DMS79 (cell line): Measurements from ENCODE around the gene FOXA1.
A peak's percentile ranks its signal among the peaks of the same experiment; 100 is the strongest.
"Not testable (repeated sequence)": the region's sequence is repeated elsewhere in the genome, so short reads cannot be mapped to it uniquely, and the experiment has no call there.

Experiments used
- DNase-seq: peaks from one replicate; lab custom pipeline; 2025; lab: John Stamatoyannopoulos, UW

The FOXA1 gene

DNA sequence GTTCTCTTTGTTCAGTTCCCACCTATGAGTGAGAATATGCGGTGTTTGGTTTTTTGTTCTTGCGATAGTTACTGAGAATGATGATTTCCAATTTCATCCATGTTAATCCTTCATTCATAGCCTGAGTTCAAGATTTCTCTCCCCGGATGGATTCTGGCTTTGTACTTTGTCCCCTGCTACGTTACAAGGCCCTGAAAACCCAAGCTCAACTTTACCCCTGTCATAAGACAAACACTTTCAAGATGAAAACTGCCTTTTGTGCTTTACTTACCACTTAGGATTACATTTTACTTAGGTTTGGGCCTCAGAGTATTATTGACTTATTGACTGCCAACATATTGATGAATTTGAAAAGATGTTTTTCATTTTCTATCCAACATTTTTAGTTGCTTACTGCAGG lies 36.3 kb downstream of the FOXA1 start:
- DNase-seq: no peak

DNA sequence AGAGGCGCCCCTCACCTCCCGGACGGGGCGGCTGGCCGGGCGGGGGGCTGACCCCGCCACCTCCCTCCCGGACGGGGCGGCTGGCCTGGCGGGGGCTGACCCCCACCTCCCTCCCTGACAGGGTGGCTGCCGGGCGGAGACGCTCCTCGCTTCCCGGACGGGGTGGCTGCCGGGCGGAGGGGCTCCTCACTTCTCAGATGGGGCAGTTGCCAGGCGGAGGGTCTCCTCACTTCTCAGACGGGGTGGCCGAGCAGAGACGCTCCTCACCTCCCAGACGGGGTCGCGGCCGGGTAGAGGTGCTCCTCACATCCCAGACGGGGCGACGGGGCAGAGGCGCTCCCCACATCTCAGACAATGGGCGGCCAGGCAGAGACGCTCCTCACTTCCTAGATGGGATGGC lies 39.5 kb downstream of the FOXA1 start:
- DNase-seq: not testable (repeated sequence)

DNA sequence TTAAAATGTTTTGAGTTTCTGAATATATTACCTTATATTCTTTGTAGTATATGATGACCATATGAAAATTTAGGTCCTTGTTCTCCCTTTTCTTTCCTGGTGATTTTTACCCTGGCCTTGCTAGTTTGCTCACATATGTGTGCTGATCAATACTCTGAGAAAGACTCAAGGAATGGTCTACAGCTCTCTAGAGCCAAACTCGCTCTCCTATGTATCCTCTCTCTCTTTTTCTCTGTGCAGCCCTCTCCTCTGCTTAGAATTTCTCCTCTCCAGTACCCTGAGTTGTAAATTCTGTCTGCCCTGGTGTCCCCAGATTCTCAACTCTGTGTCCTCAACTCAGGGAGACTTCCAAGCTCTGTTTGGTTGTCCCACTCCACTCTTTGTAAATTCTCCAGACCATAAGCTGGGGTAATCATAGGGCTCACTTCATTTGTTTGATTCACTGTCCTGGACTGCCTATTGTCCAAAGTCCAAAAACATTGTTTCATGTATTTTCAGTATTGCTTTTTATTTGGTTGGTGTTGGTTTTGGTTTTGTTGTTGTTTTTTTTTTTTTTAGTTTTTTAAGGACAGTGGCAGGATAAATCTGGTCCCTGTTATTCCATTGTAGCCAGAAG lies 41.0 kb downstream of the FOXA1 start:
- no peak for DNase-seq

DNA sequence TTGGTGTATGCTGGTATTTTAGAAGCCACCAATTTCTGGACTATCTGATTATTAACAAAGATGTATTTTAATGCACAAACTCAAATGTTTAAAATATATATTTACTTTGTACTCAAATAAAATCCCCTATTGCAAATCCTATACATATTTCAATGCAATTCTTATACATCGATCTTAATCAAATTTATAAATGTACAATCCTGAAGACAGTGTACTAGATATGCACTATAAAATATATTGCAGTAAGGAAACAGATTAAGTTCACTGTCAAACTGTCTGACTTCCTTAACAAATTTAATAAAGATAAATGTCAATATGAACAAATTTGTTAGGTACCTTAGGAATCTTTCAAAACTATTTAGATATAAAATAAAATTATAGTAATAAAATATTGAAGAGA lies 43.9 kb downstream of the FOXA1 start:
- DNase-seq: no peak

DNA sequence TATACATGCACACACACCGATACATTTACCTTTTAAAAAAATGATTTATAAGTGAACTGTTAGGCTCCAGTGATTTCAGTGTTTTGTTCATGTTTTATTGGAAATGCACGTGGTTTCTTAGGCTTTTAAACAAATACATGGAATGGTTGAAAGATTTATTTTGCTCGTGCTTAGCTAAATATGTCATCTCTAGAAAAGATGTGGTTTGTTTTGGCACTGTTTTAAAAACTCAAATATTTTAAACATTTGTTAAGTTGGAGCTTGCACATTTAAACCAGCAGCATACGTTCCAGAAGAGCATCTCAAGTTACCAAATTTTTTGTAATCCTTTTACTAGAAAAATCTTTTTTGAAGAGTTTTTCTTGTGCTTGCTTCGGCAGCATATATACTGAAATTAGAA lies 44.5 kb downstream of the FOXA1 start:
- DNase-seq: no peak

DNA sequence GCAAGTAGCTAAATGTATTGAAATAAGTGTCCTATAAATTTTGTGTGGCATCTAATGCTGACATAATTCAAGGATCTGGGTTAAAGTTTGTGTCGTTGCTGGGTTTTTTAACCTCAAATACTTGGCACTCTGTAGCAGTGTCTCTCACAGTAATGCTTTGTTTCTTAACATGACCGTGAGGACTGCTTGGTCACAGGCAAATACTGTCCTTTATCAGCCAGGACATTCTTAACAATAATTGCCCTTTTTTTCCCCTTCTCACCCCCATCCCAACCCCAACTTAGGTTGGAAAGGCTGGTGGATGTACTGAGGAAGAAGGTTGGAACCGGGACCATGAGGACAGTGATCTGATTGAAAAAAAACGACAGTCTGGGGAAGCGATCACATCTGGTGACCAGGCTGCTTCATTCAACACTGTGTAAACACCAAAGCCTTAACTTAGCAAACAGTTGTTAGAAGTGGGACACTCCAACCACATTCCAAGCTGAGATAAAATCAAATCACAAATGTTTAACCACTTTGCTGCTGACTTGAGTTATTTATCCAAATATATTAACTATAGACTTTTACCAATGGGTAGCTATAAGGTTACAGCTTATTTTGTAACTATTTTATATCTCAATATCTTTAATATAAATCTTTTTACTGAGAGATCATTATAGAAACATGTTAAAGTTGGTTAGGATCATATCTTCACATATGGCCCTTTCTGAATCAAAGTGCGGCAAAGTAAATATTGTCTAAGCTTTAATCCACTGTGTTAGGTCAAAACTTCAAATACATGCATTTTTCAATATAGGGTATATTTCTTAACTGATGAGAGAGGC lies 48.2 kb downstream of the FOXA1 start:
- no peak for DNase-seq

DNA sequence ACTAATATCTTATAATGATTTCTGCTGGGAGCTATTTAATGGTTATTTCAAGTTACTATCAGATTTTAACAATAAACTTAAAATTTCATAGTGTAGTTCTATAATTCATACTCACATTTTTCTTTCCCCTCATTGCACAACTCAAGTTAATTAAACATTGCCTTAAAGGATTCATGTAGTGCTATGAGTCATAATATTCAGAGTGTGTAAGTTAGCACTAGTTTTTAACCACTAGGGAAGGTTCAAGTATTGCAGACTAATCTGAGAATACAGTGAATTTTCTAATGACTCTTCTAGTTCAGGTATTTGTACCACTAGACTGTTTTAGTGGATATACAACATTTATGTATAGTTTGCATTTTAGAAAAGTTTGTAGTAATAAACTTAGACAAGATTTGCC lies 49.9 kb downstream of the FOXA1 start:
- DNase-seq: no peak

DNA sequence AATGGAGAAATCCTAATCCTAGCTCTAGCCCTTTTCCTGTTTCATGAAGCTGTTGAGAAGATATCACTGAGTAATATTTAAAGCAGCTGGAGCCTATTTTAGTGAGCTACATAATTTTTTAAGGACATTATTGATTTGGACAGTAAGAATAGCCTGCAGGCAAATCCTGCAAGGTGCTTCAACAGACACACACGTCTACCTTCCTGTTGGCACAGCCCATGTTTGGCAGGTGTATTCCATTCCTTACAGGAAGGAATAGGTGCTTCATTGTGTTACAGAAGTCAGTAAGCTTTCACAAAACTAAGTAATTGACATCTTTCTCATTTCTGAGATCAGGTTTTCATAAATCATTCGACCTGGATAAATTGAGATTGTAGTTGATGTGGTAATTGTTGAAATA lies 50.6 kb downstream of the FOXA1 start:
- DNase-seq: peak; percentile 6

DNA sequence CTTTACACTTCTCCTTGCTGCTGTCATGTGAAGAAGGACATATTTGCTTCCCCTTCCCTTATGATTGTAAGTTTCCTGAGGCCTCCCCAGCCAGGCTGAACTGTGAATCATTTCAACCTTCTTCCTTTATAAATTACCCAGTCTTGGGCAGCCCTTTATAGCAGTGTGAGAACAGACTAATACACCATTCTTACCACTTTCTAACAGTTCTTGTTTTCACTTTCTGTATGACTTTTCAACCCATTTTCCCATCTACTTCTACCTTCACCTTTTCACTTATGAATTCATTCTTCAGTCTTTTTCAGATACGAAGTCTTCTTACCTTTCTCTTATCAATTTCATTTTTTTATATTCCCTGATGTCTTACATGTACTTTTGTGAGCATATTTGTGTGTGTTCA lies 55.1 kb downstream of the FOXA1 start:
- no peak for DNase-seq
